Testis (tissue), 2 donors: ENCODE data around the gene SLC4A9.

Source experiments
- CTCF ChIP-seq, 3 experiments: fragments of 450-650 bp in 2 of 3; fragments of 200-600 bp in 1 of 3; sonication (generic) in 1 of 3; IDR thresholded peaks; one replicate each; pipeline ENCODE4 v1.5.1; 2016 to 2019; ENCODE audit warnings: antibody characterized with exemption in 3 of 3, mild to moderate bottlenecking in 2 of 3, moderate library complexity in 1 of 3
- POLR2A ChIP-seq: fragments of 450-650 bp; IDR thresholded peaks from one replicate; pipeline ENCODE4 v1.6.1; 2017; ENCODE audit warnings: antibody characterized with exemption, mild to moderate bottlenecking, moderate library complexity

DNA sequence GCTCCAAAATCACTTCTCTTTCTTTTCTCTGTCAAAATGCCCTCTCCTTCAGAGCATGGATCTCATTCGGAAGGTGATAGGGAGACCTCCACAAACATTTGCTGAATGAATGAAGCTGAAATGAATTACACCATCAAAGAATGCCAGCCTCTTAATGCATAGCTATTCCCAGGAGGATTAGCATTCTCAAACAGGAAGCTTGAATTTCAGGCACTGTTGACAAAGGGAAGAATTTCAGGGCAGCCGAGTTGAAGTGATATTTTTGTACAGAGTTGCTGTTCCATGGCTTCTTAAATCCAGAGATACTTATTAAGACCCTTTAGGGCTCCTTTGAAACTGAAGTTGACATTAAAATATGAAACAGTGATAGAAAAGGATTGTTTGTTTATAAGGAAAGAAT lies 32.4 kb upstream of the SLC4A9 start:
- no peak for TF ChIP-seq CTCF (IDR thresholded peaks at IDR 0.05)
- no peak for TF ChIP-seq POLR2A
